NCI-H1694 treated with DMSO at 0.1 percent for 48 hours (cell line): ENCODE results near the gene DGKI.
"Not testable (repeated sequence)": the region's sequence is repeated elsewhere in the genome, so short reads cannot be mapped to it uniquely, and the experiment has no call there.

Experiments
- DNase-seq: peaks from one replicate; lab custom pipeline; 2025; lab: John Stamatoyannopoulos, UW

DGKI gene

DNA sequence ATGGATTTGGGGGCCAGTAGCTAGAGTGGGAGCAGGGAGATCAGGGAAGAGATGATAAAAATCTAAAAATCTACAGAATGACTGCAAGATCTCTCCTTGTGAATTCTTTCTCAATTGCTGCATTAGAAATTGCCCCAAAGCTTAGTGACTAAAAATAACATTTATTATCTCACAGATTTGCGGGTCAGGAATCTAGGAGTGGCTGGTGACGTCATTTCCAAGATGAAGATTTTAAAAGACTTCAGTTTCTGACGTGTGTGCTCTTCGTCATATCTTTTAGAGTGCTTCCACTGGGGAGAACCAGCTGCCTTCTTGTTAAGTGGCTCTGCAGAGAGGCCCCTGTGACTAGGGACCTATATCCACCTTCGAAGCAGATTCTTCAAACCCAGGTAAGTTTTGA lies 112.6 kb downstream of the DGKI start:
- no peak for DNase-seq

GRCh38 chr7:137732168-137732567 lies 114.6 kb downstream of the DGKI start:
- DNase-seq = no peak

DNA sequence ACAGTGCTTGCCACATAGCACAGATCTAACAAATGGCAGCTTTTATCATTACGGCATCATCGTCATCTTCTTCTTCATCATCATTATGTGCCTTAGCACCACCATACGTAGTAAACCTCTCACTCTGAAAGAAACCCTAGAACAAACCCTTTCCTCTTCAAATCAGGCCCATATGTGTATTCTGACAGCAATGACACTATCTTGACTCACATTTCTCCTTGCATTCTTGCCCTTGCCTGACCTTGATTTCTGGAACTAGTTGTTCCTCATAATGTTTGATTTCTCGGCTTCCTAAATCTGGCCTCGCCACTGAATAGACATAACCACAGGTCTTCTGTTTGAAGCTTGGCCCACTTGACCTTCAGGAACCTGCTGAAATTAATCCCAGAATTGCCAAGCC lies 115.3 kb downstream of the DGKI start:
- no peak for DNase-seq

GRCh38 chr7:137728426-137728825 lies 118.3 kb downstream of the DGKI start:
- no peak for DNase-seq

DNA sequence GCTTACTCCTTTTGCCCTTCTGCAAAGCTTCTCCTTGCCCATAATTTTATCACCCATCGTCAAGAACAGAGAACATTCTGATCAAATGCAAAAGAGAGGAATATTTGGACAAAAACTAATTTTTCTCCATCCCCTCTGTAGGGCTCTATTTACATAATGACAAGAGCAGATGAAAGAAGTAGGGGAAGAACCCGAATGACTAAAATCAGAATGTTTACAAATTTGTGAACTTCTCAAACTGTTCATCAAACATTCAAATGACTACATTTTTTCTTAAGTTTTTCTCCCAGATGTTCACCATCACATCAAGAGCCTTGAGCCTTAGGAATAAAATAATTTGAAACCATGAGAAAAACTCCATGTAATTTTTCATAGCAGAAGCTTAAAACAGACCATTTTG lies 119.4 kb downstream of the DGKI start:
- DNase-seq = no peak

GRCh38 chr7:137718355-137718754 lies 128.4 kb downstream of the DGKI start:
- no peak for DNase-seq

- no peak for DNase-seq
Measured at GRCh38 chr7:137717811-137718271, 128.9 kb downstream of the DGKI start.

- no peak for DNase-seq
Measured at GRCh38 chr7:137717045-137717444, 129.7 kb downstream of the DGKI start.

GRCh38 chr7:137716061-137716460 lies 130.7 kb downstream of the DGKI start:
- DNase-seq = no peak

- DNase-seq = no peak
Measured at GRCh38 chr7:137715533-137715932, 131.2 kb downstream of the DGKI start.

DNA sequence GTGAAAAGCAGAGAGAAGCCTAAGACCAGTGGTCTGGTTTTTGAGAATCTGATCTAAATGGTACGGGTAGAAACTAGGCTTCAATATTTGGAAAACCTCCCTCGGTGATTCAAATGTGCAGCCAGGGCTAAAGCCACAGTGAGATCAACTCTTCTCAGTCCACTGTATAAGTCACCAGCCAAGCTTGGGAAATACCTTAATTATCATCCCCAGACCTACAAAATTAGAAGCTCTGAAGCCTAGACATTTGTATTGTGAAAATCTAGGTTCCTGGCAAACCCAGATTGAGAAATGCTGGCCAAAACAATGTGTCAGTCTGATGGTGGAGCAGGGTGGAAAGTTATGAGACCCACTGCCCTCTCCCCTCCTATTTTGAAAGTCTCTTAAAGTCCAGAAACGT lies 131.7 kb downstream of the DGKI start:
- no peak for DNase-seq

DNA sequence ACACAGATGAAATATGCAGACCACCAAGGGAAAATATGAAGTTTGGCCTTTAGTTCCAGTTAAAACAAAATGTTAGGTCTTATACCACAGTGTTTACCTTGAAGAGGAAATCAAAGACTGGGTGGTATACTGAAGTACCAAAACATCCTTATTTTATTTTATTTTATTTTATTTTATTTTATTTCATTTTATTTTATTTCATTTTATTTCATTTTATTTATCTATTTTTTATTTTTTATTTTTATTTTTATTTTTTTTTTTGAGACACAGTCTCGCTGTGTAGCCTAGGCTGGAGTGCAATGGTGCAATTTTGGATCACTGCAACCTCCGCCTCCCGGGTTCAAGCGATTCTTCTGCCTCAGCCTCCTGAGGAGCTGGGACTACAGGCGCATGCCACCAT lies 140.4 kb downstream of the DGKI start:
- not testable (repeated sequence) for DNase-seq

DNA sequence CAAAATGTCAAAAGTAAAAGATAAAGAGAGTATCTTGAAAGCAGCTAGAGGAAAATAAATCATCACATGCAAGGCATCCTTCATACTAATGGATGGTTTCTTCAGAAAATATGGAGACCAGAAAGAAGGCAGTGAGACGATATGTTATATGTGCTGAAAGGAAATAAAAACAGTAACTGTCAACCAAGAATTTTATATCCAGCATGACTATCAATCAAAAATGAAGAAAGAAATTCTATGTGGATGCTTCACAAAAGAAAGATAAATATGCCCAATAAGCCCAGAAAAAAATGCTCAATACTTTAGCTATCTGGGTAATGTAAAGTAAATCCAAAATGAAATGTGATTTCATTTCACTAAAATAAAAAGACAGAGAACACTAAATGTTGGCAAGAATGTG lies 142.1 kb downstream of the DGKI start:
- no peak for DNase-seq

GRCh38 chr7:137703291-137704010 lies 143.3 kb downstream of the DGKI start:
- no peak for DNase-seq

DNA sequence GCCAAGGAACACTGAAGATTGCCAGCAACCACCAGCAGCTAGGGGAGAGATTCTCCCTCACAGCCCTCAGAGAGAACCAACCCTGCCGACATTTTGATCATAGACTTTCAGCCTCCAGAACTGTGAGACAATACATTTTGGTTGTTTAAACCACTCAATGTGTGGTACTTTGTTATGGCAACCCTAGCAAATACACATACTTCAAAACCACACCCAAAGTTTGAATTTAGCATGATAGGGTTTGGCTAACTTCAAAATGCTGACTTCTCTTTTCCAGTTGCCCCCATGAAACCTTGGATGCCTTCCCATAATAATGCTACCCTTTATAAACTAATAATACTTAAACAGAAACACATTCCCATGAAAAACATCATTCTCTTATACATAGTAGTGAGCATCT lies 149.8 kb downstream of the DGKI start:
- no peak for DNase-seq

- no peak for DNase-seq
Measured at GRCh38 chr7:137696376-137696775, 150.4 kb downstream of the DGKI start.

DNA sequence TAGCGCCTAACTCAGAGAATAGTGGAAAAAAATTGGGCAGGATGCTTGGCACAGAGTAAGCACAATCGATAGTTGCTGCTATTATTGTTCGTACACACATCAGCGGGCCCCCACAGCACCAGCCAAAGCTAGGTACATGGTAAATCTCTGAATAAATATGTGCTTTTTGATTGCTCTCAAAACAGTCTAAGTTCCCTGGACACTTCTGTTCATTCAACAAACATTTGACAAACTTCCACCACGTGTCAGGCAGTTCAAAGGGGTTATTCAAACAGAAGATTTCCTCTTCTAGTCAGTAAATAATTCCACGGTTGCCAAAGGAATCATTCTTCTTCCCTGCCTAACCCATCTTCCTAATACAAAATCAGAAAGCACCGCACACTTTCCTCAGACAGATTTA lies 150.8 kb downstream of the DGKI start:
- DNase-seq = no peak

- DNase-seq = no peak
Measured at GRCh38 chr7:137695494-137695893, 151.3 kb downstream of the DGKI start.

- DNase-seq = no peak
Measured at GRCh38 chr7:137694405-137694804, 152.4 kb downstream of the DGKI start.

GRCh38 chr7:137692399-137692798 lies 154.4 kb downstream of the DGKI start:
- no peak for DNase-seq

- no peak for DNase-seq
Measured at GRCh38 chr7:137691566-137691965, 155.2 kb downstream of the DGKI start.

GRCh38 chr7:137690635-137691034 lies 156.1 kb downstream of the DGKI start:
- no peak for DNase-seq

GRCh38 chr7:137689761-137690160 lies 157.0 kb downstream of the DGKI start:
- DNase-seq = no peak

DNA sequence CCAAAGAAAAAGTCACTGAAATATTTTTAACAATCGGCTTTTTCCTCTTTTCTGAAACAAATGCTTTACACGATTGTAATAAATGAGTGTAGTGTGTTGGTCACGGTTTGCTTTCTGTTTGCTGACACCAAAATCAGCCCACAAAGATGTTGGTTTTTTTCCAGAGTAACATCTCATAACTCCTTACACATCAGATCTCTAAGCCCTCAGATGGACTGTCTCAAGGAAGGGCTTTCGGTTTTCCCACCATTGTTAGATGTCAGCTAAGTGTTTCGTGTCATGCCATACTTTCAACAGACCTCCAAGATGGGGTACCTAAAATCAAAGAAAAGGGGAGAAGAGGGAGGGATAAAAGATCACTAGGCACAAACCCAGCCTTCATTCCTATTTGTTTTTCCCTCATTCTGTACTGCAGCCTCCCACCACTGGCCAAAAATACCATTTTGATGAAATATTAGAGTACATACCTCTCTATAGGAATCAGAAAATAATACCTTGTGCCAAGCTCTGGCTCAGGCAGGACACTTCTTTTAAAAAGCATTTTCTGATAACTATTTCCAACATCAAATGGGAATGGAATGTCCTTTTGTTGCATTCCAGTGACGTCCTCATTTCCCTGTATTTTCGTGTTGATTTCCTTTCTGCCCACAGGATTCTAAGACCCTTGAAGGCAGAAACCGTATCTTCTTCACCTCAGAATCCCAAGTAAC lies 159.1 kb downstream of the DGKI start:
- no peak for DNase-seq
